Dermis microvascular lymphatic vessel endothelial cell (primary cell): ENCODE results near the gene PRKN. TPM values are rescaled to one million over a fixed set of nuclear protein-coding genes. Genes with fewer than 3 reads are reported as not detected.

Experiments
- DNase-seq, 2 donors: peaks; one replicate each; pipeline versions ENCODE4 v3.0.0 to v3.0.0-alpha.2; 2010; ENCODE audit warnings: low read depth in 2 of 2
- total RNA-seq: library from RNA; depleted of rRNA; stranded (reverse); fragments of >200 nt; gene quantifications from 2 replicates; pipeline ENCODE4 v1.2.1, GENCODE V29; 2014

PRKN gene
- total RNA-seq, 1 donor from 2014 or later: 0.39 TPM

DNA sequence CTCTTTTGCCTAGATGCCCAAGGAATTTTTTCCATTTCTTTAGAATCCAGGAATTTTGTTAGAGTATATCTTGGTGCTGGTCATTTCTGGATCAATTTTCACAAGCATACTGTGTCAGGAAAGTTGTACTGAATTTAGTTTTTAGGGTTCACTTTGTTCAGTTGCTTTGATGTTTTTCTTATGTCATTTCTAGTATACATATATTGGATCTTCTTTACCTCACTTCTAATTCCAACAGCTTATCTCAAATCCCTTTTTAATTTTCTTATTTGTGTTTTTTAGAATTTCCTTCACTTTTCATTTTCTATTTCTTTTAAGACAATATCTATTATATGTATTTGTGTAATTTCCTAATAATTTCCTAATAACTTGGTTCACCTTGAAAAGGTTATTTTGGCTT, 1172.7 kb downstream of the PRKN start:
- DNase-seq: no peak

- DNase-seq: no peak
These were observed 1177.5 kb downstream of the PRKN start for GRCh38 chr6:161549977-161550655.

GRCh38 chr6:161548713-161549296, 1178.8 kb downstream of the PRKN start:
- DNase-seq: no peak

DNA sequence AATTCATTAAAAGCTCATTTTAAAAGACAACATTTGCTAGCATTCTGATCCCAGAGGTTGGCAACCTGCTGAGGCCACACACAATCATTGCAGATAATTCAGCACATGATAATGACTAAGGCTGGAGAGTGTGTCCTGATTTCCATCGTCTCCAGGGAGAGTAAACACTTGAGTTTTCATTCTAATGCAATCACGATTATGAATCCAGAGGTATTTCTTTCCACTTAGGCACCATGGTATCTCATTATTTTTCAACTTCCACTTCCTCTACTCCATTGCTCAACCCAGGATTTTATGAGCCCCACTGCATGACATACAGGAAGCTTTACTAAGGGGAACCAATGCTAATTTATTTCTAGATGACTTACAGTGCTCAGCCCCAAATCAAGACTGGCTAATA, 1179.9 kb downstream of the PRKN start:
- no peak for DNase-seq

DNA sequence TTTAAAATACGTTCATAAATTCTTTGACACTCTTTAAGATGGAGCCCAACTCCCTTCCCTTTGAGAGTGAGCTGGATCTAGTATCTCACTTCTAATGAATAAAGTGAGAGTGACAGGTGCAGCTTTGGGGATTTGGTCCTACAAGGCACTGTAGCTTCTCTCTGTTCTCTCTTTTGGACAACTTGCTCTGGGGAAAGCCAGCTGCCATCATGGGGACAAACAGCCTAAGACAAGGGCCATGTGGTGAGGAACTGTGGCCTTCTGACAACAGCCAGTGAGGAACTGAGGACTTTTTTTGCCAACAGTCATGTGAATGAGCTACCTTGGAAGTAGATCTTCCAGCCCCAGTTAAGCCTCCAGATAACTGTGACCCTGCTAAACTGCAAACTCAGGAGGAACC, 1180.9 kb downstream of the PRKN start:
- DNase-seq: no peak

DNA sequence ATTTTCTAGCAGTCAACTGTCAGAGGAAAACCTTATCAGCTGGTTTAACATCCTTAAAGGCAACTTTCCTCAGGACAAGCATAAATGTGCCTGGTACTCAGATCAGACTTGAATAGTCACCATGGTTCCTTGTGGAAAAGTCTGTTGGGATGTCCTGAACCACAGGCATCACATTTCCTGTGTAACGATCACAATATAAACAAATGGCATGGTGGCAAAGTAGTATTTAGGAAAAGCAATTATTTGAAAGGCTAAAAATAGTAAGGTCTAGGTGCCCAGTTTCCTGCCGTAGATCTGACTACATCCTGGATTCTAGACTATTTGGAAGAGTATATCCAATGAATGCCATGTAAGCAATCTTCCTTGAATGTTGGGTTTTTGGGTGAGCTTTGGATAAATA, 1181.8 kb downstream of the PRKN start:
- DNase-seq: no peak

DNA sequence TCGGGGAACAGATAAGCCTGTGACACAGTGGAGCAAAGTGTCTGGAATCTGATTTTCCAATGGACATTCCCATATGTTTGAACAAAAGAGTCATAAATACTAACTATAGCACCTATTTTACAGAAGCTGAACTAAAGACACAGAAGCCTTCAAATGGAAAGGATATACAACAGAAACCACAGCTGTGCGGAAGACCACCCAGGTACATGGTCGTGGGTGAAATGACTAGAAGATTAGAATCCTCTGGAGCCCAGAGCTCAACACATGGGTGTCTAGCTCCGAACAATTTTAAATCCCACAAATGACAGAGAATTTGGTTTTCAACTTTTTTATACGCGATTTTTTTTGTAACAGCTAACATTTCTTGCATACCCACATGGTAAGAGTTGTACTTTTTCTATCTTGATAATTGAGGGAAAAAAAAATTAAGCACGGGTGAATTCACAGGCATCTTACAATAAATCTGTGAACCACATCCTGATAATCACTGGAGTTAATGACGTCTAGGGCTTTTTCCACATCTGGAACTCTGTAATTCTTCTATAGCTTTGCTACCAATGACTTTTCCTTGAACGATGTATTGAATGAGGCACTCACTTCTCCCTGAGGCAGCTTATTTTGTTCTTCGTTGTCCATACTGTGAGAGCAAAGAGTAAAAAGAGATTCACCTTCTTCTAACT, 1182.6 kb downstream of the PRKN start:
- DNase-seq: no peak

DNA sequence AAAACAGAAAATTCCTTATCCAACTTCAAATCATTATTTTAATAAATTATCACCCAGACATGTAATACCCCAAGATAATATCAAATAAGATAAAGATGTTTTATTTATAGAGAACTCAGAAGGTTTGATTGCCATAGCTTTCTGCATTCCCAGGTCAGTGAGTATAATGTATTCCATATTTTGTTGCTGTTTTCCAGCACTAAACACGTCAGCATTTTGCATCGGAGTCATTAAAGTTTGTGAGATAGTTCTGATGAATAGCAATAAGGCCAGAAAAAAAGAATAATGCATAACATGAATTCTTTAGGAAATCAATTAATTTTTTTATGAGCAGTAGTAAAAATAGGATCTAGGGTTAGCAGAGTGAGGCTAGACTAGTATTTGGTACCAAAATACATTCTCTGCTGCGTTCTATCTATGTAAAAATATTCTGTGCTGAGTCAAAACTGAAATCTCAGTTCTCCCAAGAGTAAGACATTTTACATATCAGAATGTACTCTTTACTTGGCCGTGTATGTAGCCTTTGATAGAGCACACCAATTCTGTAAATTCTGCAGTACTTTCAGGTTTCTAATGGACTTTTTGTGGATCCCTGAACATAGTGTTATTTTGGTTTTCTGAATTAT, 1183.8 kb downstream of the PRKN start:
- no peak for DNase-seq

DNA sequence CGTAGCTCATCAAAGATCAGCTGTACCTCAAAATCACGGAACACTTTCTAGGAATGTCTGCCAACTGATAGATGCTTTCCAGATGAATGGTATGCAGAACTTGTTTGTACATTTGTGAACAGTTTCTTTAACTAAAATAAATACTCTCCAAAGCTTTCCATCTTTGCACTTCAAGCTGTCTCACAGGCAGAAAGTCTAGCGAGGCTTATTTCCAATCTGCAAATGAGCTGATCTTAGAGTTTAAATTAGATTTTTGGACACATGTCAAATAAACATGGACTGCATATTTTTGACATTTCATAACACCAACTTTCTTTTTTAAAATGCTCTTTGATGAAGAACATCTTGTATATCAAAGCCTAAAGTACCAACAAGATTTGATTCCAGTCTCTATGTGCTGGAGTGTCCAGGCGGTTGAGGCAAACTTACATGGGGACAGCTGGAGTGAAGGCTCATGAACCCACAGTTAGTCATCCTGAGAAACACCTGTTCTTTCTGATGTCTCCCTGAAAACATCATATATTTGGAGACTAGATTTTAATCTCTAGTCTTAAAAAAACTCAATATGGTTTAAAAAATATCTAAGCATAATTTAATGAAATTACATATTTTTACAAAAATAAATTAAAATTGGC, 1185.1 kb downstream of the PRKN start:
- no peak for DNase-seq

DNA sequence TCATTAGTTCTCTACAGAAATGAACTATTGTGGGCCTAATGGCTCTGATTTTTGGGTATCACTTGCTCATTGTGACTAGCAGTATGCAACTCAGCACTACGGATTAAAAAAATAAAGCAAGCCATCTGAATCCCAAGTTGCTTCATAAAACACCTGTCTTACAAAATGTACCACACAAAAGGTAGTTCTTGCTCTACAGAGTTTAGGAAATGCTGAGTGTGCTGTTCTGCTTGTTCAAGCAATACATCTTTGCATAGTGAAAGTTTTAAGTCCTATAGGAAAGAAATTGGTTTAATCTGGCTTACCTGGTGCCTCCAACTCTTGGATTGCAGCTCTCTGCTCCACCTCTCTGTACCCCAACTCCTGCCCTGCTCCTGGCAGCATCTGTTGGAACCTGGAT, 1187.0 kb downstream of the PRKN start:
- no peak for DNase-seq

- DNase-seq: peak in 1 of 2 donors; percentile 9
These were observed 1191.3 kb downstream of the PRKN start for GRCh38 chr6:161536224-161536630.

DNA sequence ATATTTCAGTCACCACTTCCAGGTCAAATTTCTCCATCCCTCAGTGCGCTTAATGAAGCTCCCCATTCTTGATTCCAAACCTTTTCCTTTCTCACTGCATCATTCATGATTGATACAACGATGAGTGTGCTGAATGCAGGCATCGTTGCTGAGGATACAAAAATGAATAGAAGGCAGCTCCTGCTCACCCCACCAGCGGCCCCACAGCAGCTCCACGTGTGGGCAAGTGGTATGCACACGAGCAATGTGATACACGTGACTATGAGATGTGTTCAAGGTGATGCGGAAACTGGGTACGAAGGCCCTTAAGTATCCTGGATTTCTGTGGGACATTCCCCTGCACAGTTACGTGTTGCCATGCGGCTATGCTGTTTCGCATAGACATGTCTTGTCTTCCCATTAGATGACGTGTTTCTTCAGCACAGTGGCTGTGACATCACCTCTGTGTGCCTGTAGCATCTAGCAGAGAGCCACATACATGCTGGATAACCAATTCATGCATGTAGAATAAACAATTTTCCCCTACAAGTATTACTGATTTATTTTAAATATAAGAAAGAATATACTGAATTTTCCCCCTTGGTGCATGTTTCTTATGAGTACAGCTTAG, 1193.2 kb downstream of the PRKN start:
- no peak for DNase-seq

DNA sequence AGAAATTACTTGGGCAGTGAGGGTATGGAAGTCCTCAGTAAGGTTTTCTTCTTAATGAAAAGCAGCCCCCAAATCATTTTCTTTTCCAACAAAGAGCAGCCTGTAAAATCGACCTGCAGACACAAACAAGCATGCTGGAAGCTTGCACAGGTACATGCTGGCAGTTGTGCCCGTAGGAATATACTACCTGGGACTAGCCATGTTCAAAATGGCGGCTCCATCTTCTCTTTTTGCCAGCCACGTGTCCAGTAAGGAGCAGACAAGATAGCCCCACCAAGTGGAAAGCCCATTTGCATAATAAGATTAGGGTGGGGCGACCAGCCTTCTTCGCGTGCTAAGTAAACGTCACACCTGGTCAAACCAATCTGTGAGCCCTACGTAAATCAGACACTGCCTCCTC, 1194.3 kb downstream of the PRKN start:
- DNase-seq: no peak

DNA sequence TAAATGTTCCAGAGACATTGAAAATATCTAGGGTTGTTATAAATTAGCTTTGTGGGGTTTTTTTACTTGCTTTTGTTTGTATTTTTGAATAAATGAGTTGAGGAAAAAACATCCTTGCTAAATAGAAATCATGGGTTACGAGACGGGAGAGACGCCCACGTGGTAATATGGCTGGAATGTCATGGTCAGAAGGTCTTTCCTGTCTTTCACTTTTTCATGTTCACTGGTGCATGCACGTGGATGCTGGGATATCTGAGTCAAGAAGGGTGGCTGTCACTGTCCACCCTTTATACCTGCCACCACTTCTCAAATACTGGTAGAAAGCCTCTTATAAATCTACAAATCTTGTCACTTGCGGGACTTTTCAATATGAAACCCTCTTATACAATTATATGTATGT, 1195.0 kb downstream of the PRKN start:
- no peak for DNase-seq

- DNase-seq: no peak
These were observed 1200.8 kb downstream of the PRKN start for GRCh38 chr6:161526794-161527193.

GRCh38 chr6:161523362-161523761, 1204.2 kb downstream of the PRKN start:
- no peak for DNase-seq

DNA sequence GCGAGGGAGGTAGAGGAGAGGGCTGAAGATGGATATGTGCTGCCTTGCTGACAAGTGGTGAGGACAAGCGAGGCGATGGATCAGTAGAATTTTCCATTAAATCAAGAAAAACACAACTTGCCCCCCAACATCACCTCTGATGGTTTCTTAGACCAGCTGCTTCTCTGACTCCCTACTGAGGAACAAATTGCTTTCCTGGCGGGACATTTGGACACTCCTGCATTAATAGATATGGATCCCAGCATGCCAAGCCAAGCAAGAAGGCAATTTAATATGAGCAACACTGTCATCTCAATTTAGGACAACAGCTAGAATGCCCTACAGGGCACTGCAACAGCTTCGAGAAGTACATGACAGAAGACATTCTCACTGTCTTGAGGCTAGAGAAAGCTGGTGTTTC, 1205.3 kb downstream of the PRKN start:
- DNase-seq: no peak

DNA sequence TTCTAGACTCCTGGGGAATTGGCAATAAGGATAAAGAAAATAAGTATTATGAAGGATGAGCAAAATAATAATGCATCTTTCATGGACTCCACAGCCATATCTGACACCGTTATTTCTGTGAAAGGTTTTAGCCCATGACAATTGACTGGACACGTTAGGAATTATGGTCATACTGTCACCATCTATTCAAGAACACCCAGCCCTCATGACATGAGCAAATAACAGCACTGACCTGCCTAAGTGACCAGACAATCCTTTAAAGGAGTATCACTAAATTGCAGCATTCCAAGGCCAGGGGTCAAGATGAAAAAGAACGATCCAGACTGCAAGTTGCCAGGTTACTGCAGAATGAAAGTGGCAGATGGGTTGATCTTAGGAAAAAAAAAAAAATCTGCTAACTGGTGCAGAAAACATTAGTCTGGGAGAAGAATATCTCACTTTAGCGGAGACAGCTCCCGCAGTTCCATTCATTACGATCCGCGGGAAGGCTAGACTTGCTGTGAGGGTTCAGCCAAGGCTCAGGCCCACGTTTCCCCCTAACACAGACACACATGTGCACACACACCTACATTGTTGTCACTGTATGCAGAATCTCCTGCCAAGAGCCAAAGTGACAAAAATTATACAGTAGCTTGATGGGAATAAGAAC, 1216.0 kb downstream of the PRKN start:
- DNase-seq: no peak

- DNase-seq: no peak
These were observed 1219.2 kb downstream of the PRKN start for GRCh38 chr6:161508341-161508740.

GRCh38 chr6:161507375-161507774, 1220.2 kb downstream of the PRKN start:
- peak; percentile 5 to 18 for DNase-seq

- no peak for DNase-seq
These were observed 1224.0 kb downstream of the PRKN start for GRCh38 chr6:161503570-161503969.
